Caco-2 (cell line): ENCODE data around the gene MARCKS. TPM values are rescaled to one million over a fixed set of nuclear protein-coding genes. Genes with fewer than 3 reads are reported as not detected.
A peak's percentile ranks its signal among the peaks of the same experiment; 100 is the strongest.

ENCODE experiments used
- BruUV-seq: library from RNA; stranded (reverse); fragments of 400-500 nt; replicated peaks from 2 replicates; lab custom pipeline; 2021; lab: Mats Ljungman, UMichigan
- CTCF ChIA-PET: fragments of 300-600 bp; sonication (Branson Sonifier 250); formaldehyde crosslinking; loops from one replicate; lab custom pipeline; 2022; ENCODE audit warnings: antibody characterized with exemption; lab: Charles Lee
- POLR2A ChIA-PET: fragments of 300-600 bp; sonication (Branson Sonifier 250); formaldehyde crosslinking; loops from one replicate; lab custom pipeline; 2022; ENCODE audit warnings: antibody characterized with exemption; lab: Charles Lee
- DNase-seq, 2 experiments: peaks; one replicate each; pipeline versions ENCODE4 v3.0.0 to v3.0.0-alpha.2; 2020 to 2022
- H3K27me3 ChIP-seq: replicated peaks from 2 replicates; pipeline ENCODE4 v1.6.0; 2011; ENCODE audit warnings: low read length; ENCODE audit not compliant: control insufficient read depth, insufficient read depth
- H3K36me3 ChIP-seq: 2 replicates; pipeline ENCODE4 v1.5.1; 2011; ENCODE audit warnings: low read length; ENCODE audit not compliant: control insufficient read depth, insufficient read depth
- H3K4me1 ChIP-seq: fragments of 250-450 bp; sonication (Bioruptor Pico); 2 replicates; pipeline ENCODE4 v1.5.1; 2020; ENCODE audit warnings: mild to moderate bottlenecking
- H3K4me3 ChIP-seq: 2 replicates; pipeline ENCODE4 v1.5.1; 2011; ENCODE audit warnings: low read depth, mild to moderate bottlenecking, control low read depth, low read length
- H3K9me3 ChIP-seq: fragments of 250-450 bp; sonication (Bioruptor Pico); 2 replicates; pipeline ENCODE4 v1.5.1; 2020; ENCODE audit warnings: mild to moderate bottlenecking, moderate library complexity
- H3K27ac Mint-ChIP-seq: one replicate; pipeline ENCODE4 v1.8.0; 2022; ENCODE audit warnings: mixed read lengths; ENCODE audit not compliant: unreplicated experiment
- H3K27me3 Mint-ChIP-seq: one replicate; pipeline ENCODE4 v1.8.0; 2022; ENCODE audit warnings: mixed read lengths; ENCODE audit not compliant: insufficient read depth, unreplicated experiment
- H3K36me3 Mint-ChIP-seq: one replicate; pipeline ENCODE4 v1.8.0; 2022; ENCODE audit warnings: mild to moderate bottlenecking, mixed read lengths; ENCODE audit not compliant: insufficient read depth, unreplicated experiment
- H3K4me1 Mint-ChIP-seq: one replicate; pipeline ENCODE4 v1.8.0; 2022; ENCODE audit warnings: low read depth, mixed read lengths; ENCODE audit not compliant: unreplicated experiment
- H3K4me3 Mint-ChIP-seq: one replicate; pipeline ENCODE4 v1.8.0; 2022; ENCODE audit warnings: mild to moderate bottlenecking, moderate library complexity, mixed read lengths; ENCODE audit not compliant: unreplicated experiment
- H3K9me3 Mint-ChIP-seq: one replicate; pipeline ENCODE4 v1.8.0; 2022; ENCODE audit warnings: mixed read lengths; ENCODE audit not compliant: unreplicated experiment
- intact Hi-C: fragments of 100-400 bp; cut with micrococcal nuclease; formaldehyde crosslinking; loops from one replicate; pipeline ENCODE4 v1.10.0; 2022; ENCODE audit not compliant: unreplicated experiment
- total RNA-seq: library from RNA; stranded (reverse); gene quantifications from 2 replicates; pipeline ENCODE4 v1.2.3, GENCODE V29; 2022
- TF ChIP-seq, protein P1 (sequence below), 2 experiments: fragments of 200-600 bp in 1 of 2; IDR thresholded peaks; 1 replicate in 1 of 2; 2 replicates in 1 of 2; pipeline versions ENCODE4 v1.5.1 to v1.8.0; 2011 to 2022; ENCODE audit warnings: antibody characterized with exemption in 1 of 2, control low read depth in 1 of 2, inconsistent platforms in 1 of 2, low read depth in 1 of 2, low read length in 1 of 2, mild to moderate bottlenecking in 1 of 2, moderate library complexity in 1 of 2; ENCODE audit not compliant: insufficient read depth in 1 of 2, severe bottlenecking in 1 of 2, unreplicated experiment in 1 of 2

The MARCKS gene
- total RNA-seq, 1 experiment from 2014 or later: 153 TPM

DNA sequence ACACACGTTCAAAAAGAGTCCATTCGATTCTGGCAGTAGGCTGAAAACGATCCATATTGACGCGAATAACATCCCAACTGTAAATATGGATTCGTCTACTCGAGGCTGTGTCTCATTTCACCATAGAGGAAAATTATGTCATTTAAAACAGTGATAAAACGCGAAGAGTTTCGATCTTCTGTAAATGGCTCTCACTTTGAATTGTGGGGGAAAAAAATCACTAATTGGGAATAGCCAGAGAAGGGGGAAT, 845 bp upstream of the MARCKS start:
- BruUV-seq: no TSS peak
- Mint-ChIP-seq H3K9me3 (no peaks in the 10 kb centered on the region), H3K4me3 (no peak overlapping the region), H3K27ac (no peak overlapping the region), H3K27me3 (no peaks in the 10 kb centered on the region), H3K36me3 (peaks cover 19% of the 10 kb centered on the region), H3K4me1 (peaks cover 19% of the 10 kb centered on the region)
- H3K9me3 ChIP-seq: no peaks in the 10 kb centered on the region
- peaks cover 16% of the 10 kb centered on the region for H3K4me1 ChIP-seq
- POLR2A ChIA-PET: interaction anchor here (0.6 to 1.9 kb wide), 2 partner anchors 133 to 213 kb away, joined by 3 to 11 read pairs; no protein-coding TSS in a partner anchor
- intact Hi-C loops: loop anchor here (5.0 kb wide), 2 partner anchors 369 to 734 kb away; no protein-coding TSS in a partner anchor
- peaks cover under 1% of the 10 kb centered on the region; the same call in 1 of the 2 replicates for H3K36me3 ChIP-seq
- no peaks in the 10 kb centered on the region for H3K27me3 ChIP-seq
- CTCF ChIA-PET: no interaction called here
- TF ChIP-seq, protein P1, sequence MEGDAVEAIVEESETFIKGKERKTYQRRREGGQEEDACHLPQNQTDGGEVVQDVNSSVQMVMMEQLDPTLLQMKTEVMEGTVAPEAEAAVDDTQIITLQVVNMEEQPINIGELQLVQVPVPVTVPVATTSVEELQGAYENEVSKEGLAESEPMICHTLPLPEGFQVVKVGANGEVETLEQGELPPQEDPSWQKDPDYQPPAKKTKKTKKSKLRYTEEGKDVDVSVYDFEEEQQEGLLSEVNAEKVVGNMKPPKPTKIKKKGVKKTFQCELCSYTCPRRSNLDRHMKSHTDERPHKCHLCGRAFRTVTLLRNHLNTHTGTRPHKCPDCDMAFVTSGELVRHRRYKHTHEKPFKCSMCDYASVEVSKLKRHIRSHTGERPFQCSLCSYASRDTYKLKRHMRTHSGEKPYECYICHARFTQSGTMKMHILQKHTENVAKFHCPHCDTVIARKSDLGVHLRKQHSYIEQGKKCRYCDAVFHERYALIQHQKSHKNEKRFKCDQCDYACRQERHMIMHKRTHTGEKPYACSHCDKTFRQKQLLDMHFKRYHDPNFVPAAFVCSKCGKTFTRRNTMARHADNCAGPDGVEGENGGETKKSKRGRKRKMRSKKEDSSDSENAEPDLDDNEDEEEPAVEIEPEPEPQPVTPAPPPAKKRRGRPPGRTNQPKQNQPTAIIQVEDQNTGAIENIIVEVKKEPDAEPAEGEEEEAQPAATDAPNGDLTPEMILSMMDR (IDR thresholded peaks at IDR 0.05; ENCODE audit: insufficient read depth in 1 of 2, low read depth in 1 of 2, low read length in 1 of 2, severe bottlenecking in 1 of 2, unreplicated experiment in 1 of 2): no peak
- H3K4me3 ChIP-seq: peak overlapping the region; percentile 59
- DNase-seq: no peak

DNA sequence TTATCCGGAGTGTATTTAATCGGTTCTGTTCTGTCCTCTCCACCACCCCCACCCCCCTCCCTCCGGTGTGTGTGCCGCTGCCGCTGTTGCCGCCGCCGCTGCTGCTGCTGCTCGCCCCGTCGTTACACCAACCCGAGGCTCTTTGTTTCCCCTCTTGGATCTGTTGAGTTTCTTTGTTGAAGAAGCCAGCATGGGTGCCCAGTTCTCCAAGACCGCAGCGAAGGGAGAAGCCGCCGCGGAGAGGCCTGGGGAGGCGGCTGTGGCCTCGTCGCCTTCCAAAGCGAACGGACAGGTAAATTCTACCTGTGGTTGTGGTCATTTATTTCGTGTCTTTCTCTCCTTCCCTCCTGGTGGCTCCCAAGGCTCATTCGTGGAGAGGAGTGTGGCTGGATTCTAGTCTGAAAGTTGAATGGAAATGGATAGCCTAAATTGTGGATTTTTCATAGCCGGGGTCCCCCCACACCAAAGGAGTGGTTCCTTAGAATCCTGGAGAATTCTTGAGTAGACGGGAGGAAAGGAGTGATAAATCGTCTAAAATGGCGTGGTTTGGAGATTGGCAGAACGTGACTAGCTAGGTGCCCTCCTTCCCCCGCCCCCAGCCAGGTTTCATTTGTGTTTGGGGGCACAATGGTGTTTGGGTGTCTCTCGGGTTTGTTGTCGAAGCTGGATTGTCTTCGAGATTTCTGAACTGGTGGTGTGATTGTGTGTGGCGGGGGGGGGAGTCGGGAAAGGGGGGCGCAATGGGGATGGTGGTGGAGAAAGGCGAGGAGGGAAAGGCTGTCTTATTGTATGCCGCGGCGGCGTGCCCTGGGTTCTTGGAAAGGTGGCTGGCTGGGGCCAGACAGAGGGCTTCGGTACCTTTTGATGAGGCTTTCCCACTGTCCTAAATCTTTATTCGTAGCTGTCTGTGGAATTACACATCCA, 673 bp downstream of the MARCKS start:
- CTCF ChIA-PET: interaction anchor here (0.6 to 2.1 kb wide), 22 partner anchors 17 to 978 kb away, joined by 3 to 32 read pairs (median 4); no protein-coding TSS in a partner anchor
- peaks cover 7% of the 10 kb centered on the region for H3K4me1 Mint-ChIP-seq
- Histone ChIP-seq H3K36me3 (peaks cover 2% of the 10 kb centered on the region; the same call in 1 of the 2 replicates), H3K27me3 (no peaks in the 10 kb centered on the region), H3K9me3 (no peaks in the 10 kb centered on the region), H3K4me1 (peaks cover 9% of the 10 kb centered on the region), H3K4me3 (peak overlapping the region; percentile 59)
- TF ChIP-seq, protein P1 (IDR thresholded peaks at IDR 0.05; ENCODE audit: insufficient read depth in 1 of 2, low read depth in 1 of 2, low read length in 1 of 2, severe bottlenecking in 1 of 2, unreplicated experiment in 1 of 2): no peak
- H3K27ac Mint-ChIP-seq: no peak overlapping the region
- TSS peak; percentile 35 for BruUV-seq
- H3K9me3 Mint-ChIP-seq: no peaks in the 10 kb centered on the region
- no peak overlapping the region for H3K4me3 Mint-ChIP-seq
- POLR2A ChIA-PET: interaction anchor here (0.5 to 1.8 kb wide), 8 partner anchors 11 to 506 kb away, joined by 3 to 14 read pairs (median 4); no protein-coding TSS in a partner anchor
- H3K36me3 Mint-ChIP-seq: peaks cover 34% of the 10 kb centered on the region
- intact Hi-C loops: loop anchor here (1.0 to 5.0 kb wide), 10 partner anchors 81 to 736 kb away; no protein-coding TSS in a partner anchor
- peak; percentile 40 to 46 for DNase-seq
- no peaks in the 10 kb centered on the region for H3K27me3 Mint-ChIP-seq
